NCI-H1694 treated with DMSO at 0.1 percent for 48 hours (cell line): ENCODE data around the gene INTS7.
A peak's percentile ranks its signal among the peaks of the same experiment; 100 is the strongest.

Experiments used
- DNase-seq: peaks from one replicate; lab custom pipeline; 2025; lab: John Stamatoyannopoulos, UW

Gene INTS7, protein sequence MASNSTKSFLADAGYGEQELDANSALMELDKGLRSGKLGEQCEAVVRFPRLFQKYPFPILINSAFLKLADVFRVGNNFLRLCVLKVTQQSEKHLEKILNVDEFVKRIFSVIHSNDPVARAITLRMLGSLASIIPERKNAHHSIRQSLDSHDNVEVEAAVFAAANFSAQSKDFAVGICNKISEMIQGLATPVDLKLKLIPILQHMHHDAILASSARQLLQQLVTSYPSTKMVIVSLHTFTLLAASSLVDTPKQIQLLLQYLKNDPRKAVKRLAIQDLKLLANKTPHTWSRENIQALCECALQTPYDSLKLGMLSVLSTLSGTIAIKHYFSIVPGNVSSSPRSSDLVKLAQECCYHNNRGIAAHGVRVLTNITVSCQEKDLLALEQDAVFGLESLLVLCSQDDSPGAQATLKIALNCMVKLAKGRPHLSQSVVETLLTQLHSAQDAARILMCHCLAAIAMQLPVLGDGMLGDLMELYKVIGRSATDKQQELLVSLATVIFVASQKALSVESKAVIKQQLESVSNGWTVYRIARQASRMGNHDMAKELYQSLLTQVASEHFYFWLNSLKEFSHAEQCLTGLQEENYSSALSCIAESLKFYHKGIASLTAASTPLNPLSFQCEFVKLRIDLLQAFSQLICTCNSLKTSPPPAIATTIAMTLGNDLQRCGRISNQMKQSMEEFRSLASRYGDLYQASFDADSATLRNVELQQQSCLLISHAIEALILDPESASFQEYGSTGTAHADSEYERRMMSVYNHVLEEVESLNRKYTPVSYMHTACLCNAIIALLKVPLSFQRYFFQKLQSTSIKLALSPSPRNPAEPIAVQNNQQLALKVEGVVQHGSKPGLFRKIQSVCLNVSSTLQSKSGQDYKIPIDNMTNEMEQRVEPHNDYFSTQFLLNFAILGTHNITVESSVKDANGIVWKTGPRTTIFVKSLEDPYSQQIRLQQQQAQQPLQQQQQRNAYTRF

DNA sequence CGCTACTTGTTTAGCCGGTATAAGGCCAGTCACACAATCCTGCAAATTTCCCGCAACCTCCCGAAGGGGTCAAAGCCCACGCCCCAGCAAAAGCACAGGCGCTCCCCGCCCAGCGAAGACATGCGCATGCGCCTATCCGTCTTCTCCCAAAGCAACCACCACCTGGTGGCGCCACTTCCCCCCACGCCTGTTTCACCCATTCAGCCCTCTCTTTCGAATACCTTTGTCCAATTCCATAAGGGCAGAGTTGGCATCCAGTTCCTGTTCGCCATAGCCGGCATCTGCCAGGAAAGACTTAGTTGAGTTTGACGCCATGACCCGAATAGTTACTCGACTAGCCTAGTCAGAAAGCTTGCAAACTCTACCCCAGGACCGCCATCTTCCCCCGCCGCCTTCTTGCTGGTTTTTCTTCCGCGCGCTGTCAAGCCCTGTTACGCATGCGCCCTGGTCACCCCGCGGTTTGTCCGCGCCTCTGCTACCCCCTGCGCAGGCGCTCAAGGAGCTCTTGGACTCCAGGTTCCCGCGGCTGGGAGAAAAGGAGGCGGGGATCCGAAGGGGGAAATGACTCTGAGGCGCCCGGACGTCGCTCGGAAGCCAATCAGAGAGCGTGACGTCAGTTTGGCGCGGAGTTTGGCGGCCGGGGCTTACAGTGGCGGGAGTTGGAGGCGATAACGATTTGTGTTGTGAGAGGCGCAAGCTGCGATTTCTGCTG lies at the start of gene INTS7, which contains the start of gene DTL:
INTS7 (minus strand) TSS at position 435 of the 712 bp plus-strand sequence; CDS start at position 315, 120 bp downstream.
DTL (plus strand) TSS at position 626 of the 712 bp plus-strand sequence. CDS start 143 bp downstream, outside the sequence.
- DNase-seq = peak; percentile 85

DNA sequence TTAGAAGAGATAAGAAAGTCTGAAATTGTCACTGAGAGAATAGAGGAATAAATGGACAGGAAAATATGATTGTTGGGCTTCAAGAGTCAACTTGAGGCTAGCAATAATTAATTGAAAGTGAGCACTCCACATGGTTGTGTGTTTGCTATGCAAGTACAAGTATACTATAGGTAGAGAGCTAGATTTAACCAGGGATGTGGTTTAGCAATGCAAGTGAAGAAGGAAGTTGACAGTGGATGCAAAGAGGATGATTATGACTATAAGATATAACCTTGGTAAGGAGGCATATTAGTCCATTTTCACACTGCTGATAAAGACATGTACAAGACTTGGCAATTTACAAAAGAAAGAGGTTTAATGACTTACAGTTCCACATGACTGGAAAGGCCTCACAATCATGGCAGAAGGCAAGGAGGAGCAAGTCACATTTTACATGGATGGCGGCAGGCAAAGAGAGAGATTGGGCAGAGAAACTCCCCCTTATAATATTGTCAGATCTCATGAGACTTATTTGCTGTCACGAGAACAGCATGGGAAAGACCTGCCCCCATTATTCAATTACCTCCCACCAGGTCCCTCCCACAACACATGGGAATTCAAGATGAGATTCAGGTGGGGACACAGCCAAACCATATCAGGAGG lies 47.5 kb upstream of the INTS7 start:
- DNase-seq = no peak

- DNase-seq = no peak
Observed at GRCh38 chr1:212078826-212079225, 43.5 kb upstream of the INTS7 start.

GRCh38 chr1:212077028-212077427 lies 41.7 kb upstream of the INTS7 start:
- DNase-seq = no peak

DNA sequence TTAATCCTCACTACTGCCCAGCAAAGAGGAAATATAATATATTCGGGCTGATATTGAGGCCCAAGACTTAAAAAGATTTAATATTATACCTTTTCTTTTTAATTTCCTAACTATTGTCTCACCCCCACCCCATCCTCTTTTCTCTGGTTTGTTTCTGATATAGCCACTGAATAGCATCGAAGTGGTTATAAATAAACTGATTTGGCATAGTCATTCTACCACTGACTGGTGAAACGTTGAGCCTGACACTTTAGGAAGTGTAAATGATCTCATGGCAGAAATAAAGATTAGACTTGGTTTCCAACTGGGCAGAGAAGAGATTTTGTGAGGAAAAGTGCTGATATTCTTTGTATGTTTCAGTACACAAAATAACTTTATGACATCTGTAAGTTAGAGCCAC lies 39.5 kb upstream of the INTS7 start:
- DNase-seq = no peak

GRCh38 chr1:212074313-212074712 lies 39.0 kb upstream of the INTS7 start:
- no peak for DNase-seq

- DNase-seq = no peak
Observed at GRCh38 chr1:212073490-212073889, 38.1 kb upstream of the INTS7 start.

DNA sequence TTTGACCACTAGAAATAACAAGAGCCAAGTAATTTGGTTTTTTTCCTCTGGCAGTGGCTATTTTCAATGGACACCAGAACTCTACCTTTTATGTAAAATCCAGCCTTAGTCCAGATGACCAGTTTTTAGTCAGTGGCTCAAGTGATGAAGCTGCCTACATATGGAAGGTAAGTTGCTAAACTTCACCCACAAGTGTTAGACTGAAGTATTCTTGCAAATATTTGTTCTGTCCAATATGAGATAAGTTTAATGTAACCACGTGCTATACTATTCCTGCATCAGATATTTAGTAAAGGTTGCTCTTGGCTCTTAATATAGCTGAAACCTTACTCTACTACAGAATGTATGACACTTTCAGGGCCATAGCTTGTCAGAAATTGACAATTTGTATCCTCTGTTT lies 36.7 kb upstream of the INTS7 start:
- no peak for DNase-seq

DNA sequence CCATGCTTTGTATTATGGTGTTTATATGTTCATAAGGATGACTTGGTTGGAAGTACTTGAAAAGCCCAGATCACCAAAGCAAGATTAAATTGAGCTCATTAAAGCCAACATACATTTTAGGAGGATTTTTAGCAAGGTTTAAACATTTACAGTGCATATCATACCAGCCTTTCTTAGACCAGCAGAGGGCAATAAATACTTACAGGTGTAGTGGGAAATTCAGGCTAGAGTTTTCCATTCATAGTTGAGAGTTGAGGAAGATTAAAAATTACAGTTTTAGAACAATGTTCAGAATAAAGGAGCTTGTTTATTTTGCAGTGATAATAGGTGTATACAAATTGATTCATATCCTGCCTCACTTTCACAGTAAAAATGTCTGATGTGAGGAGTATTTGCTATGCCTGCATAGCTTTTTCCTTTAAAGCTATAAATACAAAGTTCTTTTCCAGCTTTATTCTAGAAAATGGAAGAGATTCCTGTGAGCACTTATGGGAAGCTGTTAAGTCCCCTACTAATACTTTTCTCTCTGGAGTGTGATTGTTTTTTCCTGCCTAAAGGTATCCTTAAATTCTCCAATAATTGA lies 35.5 kb upstream of the INTS7 start:
- DNase-seq = no peak

DNA sequence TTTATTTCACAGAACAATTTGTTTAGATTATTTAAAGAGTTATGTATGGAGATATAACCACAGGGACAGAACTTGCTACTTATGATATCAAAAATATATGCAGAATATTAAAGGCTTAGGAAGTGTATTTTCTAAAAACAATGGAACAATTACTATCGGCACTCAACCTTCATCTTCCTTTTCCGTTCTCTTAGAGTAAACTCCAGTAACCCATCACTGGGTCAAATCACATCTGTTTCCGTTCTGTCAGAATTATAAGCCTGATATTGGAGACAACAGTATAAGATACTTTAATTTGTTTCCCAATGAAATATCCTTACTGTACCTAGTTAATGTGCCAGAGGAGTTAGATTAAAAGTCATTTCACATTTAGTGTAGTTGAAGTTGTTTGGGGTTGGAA lies 32.4 kb upstream of the INTS7 start:
- DNase-seq = no peak

DNA sequence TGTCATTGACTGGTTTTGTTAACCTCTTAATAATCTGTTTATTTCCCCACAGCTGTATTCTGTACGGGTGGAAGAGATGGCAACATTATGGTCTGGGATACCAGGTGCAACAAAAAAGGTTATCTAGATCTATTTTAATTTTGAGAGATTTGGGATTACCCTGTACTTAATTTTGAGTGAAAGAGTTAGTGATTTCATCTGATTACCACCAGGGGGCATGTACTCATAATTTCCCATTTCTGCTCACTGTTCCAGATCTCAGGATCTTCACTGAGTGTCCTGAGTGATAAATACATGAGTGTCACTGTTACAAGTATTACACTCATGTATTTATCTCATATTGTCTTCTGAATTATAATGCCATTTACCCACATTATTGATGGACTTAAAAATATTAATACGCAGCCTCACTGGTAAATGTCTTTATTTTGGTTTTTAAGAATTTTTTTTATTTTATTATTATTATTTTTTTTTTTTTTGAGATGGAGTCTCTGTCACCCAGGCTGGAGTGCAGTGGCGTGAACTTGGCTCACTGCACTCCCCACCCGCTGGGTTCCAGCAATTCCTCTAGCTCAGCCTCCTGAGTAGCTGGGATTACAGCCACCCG lies 27.6 kb upstream of the INTS7 start:
- peak; percentile 1 for DNase-seq

DNA sequence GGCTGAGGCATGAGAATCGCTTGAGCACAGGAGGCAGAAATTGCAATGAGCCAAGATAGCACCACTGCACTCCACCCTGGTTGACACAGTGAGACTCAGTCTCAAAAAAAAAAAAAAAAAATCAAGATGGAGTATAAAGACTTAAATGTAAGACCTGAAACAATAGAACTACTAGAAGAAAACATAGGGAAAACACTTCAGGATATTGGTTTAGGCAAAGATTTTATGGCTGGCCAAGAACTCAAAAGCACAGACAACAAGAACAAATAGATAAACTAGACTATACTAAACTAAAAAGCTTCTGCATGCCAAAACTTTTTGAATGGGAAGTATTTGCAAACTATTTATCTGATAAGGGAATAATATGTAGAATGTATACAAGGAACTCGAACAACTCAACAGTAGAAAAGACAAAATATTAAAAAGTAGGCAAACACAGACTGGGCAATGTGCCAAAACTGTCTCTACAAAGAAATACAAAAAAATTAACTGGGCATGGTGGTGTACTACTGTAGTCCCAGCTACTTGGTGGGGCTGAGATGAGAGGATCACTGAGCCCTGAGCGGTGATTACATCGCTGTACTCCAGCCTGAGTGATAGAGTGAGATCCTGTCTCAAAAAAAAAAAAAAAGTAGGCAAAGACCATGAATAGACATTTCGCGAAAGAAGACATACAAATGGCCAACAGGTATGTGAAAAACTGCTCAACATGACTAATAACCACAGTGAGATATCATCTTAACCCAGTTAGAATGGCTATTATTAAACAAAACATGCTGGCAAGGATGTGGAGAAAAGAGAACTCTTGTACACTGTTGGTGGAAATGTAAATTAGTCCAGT lies 25.5 kb upstream of the INTS7 start:
- no peak for DNase-seq

GRCh38 chr1:212055333-212055732 lies 20.0 kb upstream of the INTS7 start:
- no peak for DNase-seq

- no peak for DNase-seq
Observed at GRCh38 chr1:212053993-212054392, 18.6 kb upstream of the INTS7 start.

GRCh38 chr1:212045981-212046380 lies 10.6 kb upstream of the INTS7 start:
- DNase-seq = no peak

GRCh38 chr1:212044851-212045250 lies 9.5 kb upstream of the INTS7 start:
- no peak for DNase-seq

DNA sequence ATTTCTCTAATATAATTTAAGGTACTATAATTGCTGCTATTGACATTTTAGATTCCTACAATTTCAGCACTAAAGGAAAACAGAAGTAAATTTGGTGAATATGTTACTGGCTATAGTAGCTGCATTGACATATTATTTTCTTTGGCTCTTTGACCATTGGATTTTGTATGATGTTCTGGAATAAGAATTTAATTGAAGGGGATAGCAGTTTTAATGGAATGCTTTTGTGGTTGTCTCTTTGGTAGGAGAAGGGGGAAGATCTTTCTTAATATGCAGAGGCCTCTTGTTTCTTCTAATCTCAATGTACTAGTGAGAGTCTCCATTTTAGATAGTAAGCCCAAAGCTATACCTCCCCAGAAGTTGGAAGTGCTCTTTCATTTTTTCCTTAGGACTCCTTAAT lies 7.1 kb upstream of the INTS7 start:
- no peak for DNase-seq

- no peak for DNase-seq
Observed at GRCh38 chr1:212040629-212041412, 5.5 kb upstream of the INTS7 start.

DNA sequence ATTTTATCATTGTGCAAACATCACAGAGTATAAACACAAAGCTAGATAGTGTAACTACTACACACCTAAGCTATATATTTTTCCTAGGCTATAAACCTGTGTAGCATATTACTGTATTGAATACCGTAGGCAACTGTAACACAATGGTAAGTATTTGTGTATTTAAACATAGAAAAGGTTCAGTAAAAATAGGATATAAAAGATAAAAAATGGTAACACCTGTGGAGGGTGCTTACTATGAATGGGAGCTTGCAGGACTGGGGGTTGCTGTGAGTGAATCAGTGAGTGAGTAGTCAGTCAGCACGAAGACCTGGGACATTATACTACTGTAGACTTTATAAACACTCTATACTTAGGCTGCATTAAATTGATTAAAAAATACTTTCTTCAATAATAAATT lies 4.3 kb upstream of the INTS7 start:
- no peak for DNase-seq
